H1 (cell line): ENCODE measurements around the gene BMX.

Experiments used
- CEBPB ChIP-seq: IDR thresholded peaks from 2 replicates; pipeline ENCODE4 v1.6.1; 2012; ENCODE audit warnings: low read depth, low read length
- CTCF ChIP-seq, 3 experiments: IDR thresholded peaks; 1 replicate in 2 of 3; 2 replicates in 1 of 3; pipeline versions ENCODE4 v1.5.1 to v1.6.1; 2011; ENCODE audit warnings: low read length in 3 of 3, mild to moderate bottlenecking in 3 of 3, inconsistent platforms in 2 of 3, low read depth in 1 of 3, moderate library complexity in 1 of 3; ENCODE audit not compliant: insufficient read depth in 1 of 3; ENCODE audit errors: control extremely low read depth in 1 of 3
- EZH2 ChIP-seq: fragments of 200-600 bp; sonication (generic); IDR thresholded peaks from 2 replicates; pipeline ENCODE4 v1.7.1; 2012; ENCODE audit warnings: low read depth, mild to moderate bottlenecking, moderate library complexity, low read length, inconsistent platforms; ENCODE audit not compliant: severe bottlenecking
- JUN ChIP-seq: IDR thresholded peaks from 2 replicates; pipeline ENCODE4 v1.6.1; 2011; ENCODE audit warnings: low read depth, mild to moderate bottlenecking, improper control_type of control experiment, low read length
- KDM1A ChIP-seq: fragments of 200-600, 300-600 bp; sonication (generic); IDR thresholded peaks from 2 replicates; pipeline ENCODE4 v1.7.1; 2016; ENCODE audit warnings: mild to moderate bottlenecking, low read length, borderline replicate concordance
- KDM5A ChIP-seq: fragments of 200-600 bp; IDR thresholded peaks from 2 replicates; pipeline ENCODE4 v1.7.1; 2012; ENCODE audit warnings: mild to moderate bottlenecking, low read length, inconsistent platforms, mixed read lengths
- MAFK ChIP-seq: IDR thresholded peaks from 2 replicates; pipeline ENCODE4 v1.6.1; 2012; ENCODE audit warnings: low read depth, mild to moderate bottlenecking, improper control_type of control experiment, low read length
- PHF8 ChIP-seq: fragments of 200-600 bp; sonication (generic); conservative IDR thresholded peaks from 2 replicates; pipeline ENCODE4 v1.7.1; 2012; ENCODE audit warnings: low read depth, mild to moderate bottlenecking, inconsistent platforms, low read length, moderate library complexity
- POLR2A ChIP-seq, 2 experiments: IDR thresholded peaks; 1 replicate in 1 of 2; 2 replicates in 1 of 2; pipeline ENCODE4 v1.6.1; 2011; ENCODE audit warnings: low read depth in 2 of 2, low read length in 2 of 2, mild to moderate bottlenecking in 2 of 2; ENCODE audit errors: control extremely low read depth in 1 of 2
- RXRA ChIP-seq: IDR thresholded peaks from 2 replicates; pipeline ENCODE4 v1.6.1; 2011; ENCODE audit warnings: low read depth, mild to moderate bottlenecking, low read length, moderate library complexity; ENCODE audit not compliant: insufficient read depth
- TAF1 ChIP-seq: IDR thresholded peaks from 2 replicates; pipeline ENCODE4 v1.6.1; 2011; ENCODE audit warnings: mild to moderate bottlenecking, low read depth, low read length
- YY1 ChIP-seq: IDR thresholded peaks from 2 replicates; pipeline ENCODE4 v1.6.1; 2011; ENCODE audit warnings: low read depth, mild to moderate bottlenecking, low read length

DNA sequence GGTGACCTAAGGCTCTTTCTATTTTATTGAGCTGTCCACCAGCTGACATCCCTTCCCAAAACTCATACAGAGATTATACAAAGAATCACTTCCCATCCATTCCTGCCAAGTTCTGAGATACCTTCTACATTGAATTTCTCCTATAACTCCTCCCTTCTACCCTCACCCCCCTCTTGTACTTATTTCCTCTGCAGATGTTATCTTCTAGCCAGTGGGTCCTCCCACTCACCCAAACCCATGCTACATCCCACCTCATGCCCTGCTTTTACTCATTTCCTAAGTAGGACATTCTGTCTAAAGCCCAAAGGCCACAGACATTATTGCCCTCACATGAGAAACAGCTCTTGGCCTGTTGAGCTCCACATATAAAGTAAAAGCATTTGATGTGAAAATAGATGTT lies 28.6 kb downstream of the BMX start:
- TF ChIP-seq PHF8 (no peak), CTCF (IDR thresholded peaks at IDR 0.05; ENCODE audit: control extremely low read depth in 1 of 3, insufficient read depth in 1 of 3, low read depth in 1 of 3, low read length in 3 of 3) (no peak), YY1 (no peak), RXRA (no peak), KDM1A (no peak), CEBPB (no peak), MAFK (no peak), JUN (no peak), TAF1 (no peak), EZH2 (no peak), POLR2A (IDR thresholded peaks at IDR 0.05; ENCODE audit: control extremely low read depth in 1 of 2, low read depth in 2 of 2, low read length in 2 of 2) (no peak), KDM5A (no peak)
